ENCODE results near the gene MAPK8.

DNA sequence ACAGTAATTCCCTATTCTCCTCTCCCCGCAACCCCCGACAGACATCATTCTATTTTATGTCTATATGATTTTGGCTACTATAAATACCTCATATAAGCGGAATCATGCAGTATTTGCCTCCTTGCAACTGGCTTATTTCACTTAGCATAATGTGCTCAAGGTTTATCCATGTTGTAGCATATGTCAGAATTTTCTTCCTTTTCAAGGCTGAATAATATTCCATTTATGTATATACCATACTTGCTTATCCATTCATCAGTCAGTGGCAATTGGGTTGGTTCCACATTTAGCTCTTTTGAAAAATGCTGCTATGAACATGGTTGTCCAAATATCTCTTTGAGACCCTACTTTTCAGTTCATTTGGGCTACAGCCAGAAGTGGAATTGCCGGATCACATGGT lies 106.5 kb downstream of the MAPK8 start:
- no peak for TF ChIP-seq CTCF (IDR thresholded peaks at IDR 0.05)
- no peak for TF ChIP-seq POLR2A (IDR thresholded peaks at IDR 0.05)
